Measurements from ENCODE around the gene SMIM33. TPM values are rescaled to one million over a fixed set of nuclear protein-coding genes. Genes with fewer than 3 reads are reported as not detected.

Gene SMIM33
- total RNA-seq, 1 experiment from 2014 or later, result not detected

DNA sequence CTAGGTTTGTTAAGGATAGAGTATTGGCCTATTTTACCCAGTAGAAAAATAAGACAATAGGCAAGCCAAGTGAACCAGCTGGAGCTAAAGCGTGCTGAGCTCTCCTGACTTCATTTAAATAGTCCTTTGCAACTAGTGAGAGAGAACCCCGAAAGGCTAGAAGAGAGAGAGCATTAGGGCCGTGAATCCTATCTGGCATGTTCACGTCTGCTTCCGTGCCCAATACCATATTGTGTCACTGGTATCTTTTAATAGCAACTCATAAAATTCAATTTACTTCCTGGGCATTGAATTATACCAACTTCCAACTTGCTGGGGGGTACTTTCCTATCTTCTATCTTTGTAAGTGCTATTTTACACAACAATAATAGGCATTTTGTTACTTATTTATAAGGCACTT lies 45.3 kb upstream of the SMIM33 start:
- no peak overlapping the region for H2BK120ac ChIP-seq (ENCODE audit: low read depth, low read length, poor library complexity, severe bottlenecking)
- H3K23me2 ChIP-seq (ENCODE audit: insufficient read length, low read depth, low read length, poor library complexity, severe bottlenecking), result no peaks in the 10 kb centered on the region
- no peak overlapping the region for H3K18ac ChIP-seq (ENCODE audit: insufficient read length, low read depth, low read length)
- H3K9me3 ChIP-seq (ENCODE audit: control insufficient read depth, low read depth, low read length), result no peaks in the 10 kb centered on the region
- H4K91ac ChIP-seq (ENCODE audit: insufficient read length, low read depth, low read length), result no peak overlapping the region
- no peaks in the 10 kb centered on the region for H3K79me2 ChIP-seq (ENCODE audit: insufficient read depth, low read length)
- H2BK12ac ChIP-seq (ENCODE audit: insufficient read length, low read depth, low read length), result no peak overlapping the region
- whole genome bisulfite sequencing (ENCODE audit: extremely low coverage, insufficient read length, low lambda C conversion rate), result no CpG with 5 or more reads among the region's 5 CpGs
- no peak overlapping the region for H3K4me2 ChIP-seq (ENCODE audit: insufficient read depth, insufficient read length, low read length)
- no peaks in the 10 kb centered on the region for H4K20me1 ChIP-seq (ENCODE audit: control insufficient read depth, insufficient read depth, insufficient read length)
- no peak overlapping the region for H2BK15ac ChIP-seq (ENCODE audit: low read depth, low read length)
- Mint-ChIP-seq H3K9me3 (no peaks in the 10 kb centered on the region), H3K4me1 (peaks cover 0 to 4% of the 10 kb centered on the region in 2 experiments; a peak in 1 of 4 replicates), H3K36me3 (ENCODE audit: insufficient read depth in 1 of 3, low read depth in 3 of 3) (peaks cover 5 to 63% (median 51%) of the 10 kb centered on the region in 3 experiments), H3K27ac (no peak overlapping the region; a peak in 1 of 7 replicates), H3K27me3 (ENCODE audit: low read depth) (no peaks in the 10 kb centered on the region), H3K4me3 (no peak overlapping the region)
- no peak overlapping the region for H3K56ac ChIP-seq (ENCODE audit: insufficient read length, low read depth, low read length)
- H3K27ac ChIP-seq (ENCODE audit: insufficient read length, low read depth, low read length), result no peak overlapping the region
- no peaks in the 10 kb centered on the region for H3K27me3 ChIP-seq (ENCODE audit: insufficient read depth, low read length)
- DNase-seq, result no peak
- no peak overlapping the region for H2AK5ac ChIP-seq (ENCODE audit: insufficient read length, low read length)
- no peak overlapping the region for H2BK20ac ChIP-seq (ENCODE audit: low read depth, low read length, poor library complexity, severe bottlenecking)
- no peak overlapping the region for H3K23ac ChIP-seq (ENCODE audit: insufficient read length, low read depth, low read length)
- TF ChIP-seq, protein P1, sequence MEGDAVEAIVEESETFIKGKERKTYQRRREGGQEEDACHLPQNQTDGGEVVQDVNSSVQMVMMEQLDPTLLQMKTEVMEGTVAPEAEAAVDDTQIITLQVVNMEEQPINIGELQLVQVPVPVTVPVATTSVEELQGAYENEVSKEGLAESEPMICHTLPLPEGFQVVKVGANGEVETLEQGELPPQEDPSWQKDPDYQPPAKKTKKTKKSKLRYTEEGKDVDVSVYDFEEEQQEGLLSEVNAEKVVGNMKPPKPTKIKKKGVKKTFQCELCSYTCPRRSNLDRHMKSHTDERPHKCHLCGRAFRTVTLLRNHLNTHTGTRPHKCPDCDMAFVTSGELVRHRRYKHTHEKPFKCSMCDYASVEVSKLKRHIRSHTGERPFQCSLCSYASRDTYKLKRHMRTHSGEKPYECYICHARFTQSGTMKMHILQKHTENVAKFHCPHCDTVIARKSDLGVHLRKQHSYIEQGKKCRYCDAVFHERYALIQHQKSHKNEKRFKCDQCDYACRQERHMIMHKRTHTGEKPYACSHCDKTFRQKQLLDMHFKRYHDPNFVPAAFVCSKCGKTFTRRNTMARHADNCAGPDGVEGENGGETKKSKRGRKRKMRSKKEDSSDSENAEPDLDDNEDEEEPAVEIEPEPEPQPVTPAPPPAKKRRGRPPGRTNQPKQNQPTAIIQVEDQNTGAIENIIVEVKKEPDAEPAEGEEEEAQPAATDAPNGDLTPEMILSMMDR (conservative IDR thresholded peaks at IDR 0.05), result no peak
- H3K9ac ChIP-seq (ENCODE audit: extremely low read depth, insufficient read length, low read length), result no peak overlapping the region
- H3K4ac ChIP-seq (ENCODE audit: low read depth, low read length), result no peak overlapping the region
- no peak overlapping the region for H4K8ac ChIP-seq (replicated peaks; ENCODE audit: insufficient read length, low read depth, low read length)
- no peak overlapping the region for H4K5ac ChIP-seq (ENCODE audit: insufficient read length, low read depth, low read length)
- H3K14ac ChIP-seq (ENCODE audit: insufficient read depth, low read length), result no peak overlapping the region
- H3K79me1 ChIP-seq (ENCODE audit: insufficient read depth, low read depth, low read length, poor library complexity, severe bottlenecking), result no peaks in the 10 kb centered on the region
- no peak overlapping the region for H3T11ph ChIP-seq (ENCODE audit: low read length)
- no peak overlapping the region for H2AFZ ChIP-seq (ENCODE audit: low read length)
- no peaks in the 10 kb centered on the region for H3K4me1 ChIP-seq (ENCODE audit: insufficient read depth, low read length)
- H2BK5ac ChIP-seq (ENCODE audit: insufficient read length, low read length), result no peak overlapping the region
